HCT116 (cell line): ENCODE measurements around the gene HES2.

ENCODE experiments used
- ATF3 ChIP-seq: IDR thresholded peaks from 2 replicates; pipeline ENCODE4 v1.6.1; 2012
- CTCF ChIP-seq, 3 experiments: fragments of 200-600 bp in 1 of 3; sonication (generic) in 1 of 3; IDR thresholded peaks in 2 of 3; conservative IDR thresholded peaks in 1 of 3; 2 replicates each; pipeline ENCODE4 v1.5.1; 2012 to 2017; ENCODE audit warnings: low read depth in 2 of 3, low read length in 2 of 3, antibody characterized with exemption in 1 of 3, borderline replicate concordance in 1 of 3, control low read depth in 1 of 3, mild to moderate bottlenecking in 1 of 3, mixed read lengths in 1 of 3, mixed run types in 1 of 3, moderate library complexity in 1 of 3; ENCODE audit not compliant: insufficient read depth in 1 of 3
- EZH2 ChIP-seq: fragments of 200-600 bp; sonication (generic); IDR thresholded peaks from 2 replicates; pipeline ENCODE4 v1.6.1; 2017; ENCODE audit warnings: antibody characterized with exemption, mixed run types
- EZH2phosphoT487 ChIP-seq: fragments of 200-600 bp; IDR thresholded peaks from 2 replicates; pipeline ENCODE4 v1.6.1; 2018; ENCODE audit warnings: antibody characterized with exemption, borderline replicate concordance
- JUND ChIP-seq: IDR thresholded peaks from 2 replicates; pipeline ENCODE4 v1.6.1; 2012
- MAX ChIP-seq: IDR thresholded peaks from 2 replicates; pipeline ENCODE4 v1.6.1; 2012
- POLR2A ChIP-seq: IDR thresholded peaks from 2 replicates; pipeline ENCODE4 v1.7.0; 2011; ENCODE audit warnings: borderline replicate concordance; ENCODE audit not compliant: insufficient read depth, insufficient read length; ENCODE audit errors: extremely low read depth
- POLR2AphosphoS5 ChIP-seq: IDR thresholded peaks from 2 replicates; pipeline ENCODE4 v1.6.1; 2011; ENCODE audit warnings: mild to moderate bottlenecking, low read depth, low read length, moderate library complexity
- RAD21 ChIP-seq: IDR thresholded peaks from 2 replicates; pipeline ENCODE4 v1.6.1; 2012; ENCODE audit warnings: low read depth, mild to moderate bottlenecking
- REST ChIP-seq: IDR thresholded peaks from 2 replicates; pipeline ENCODE4 v1.6.1; 2012; ENCODE audit warnings: low read depth
- SIN3A ChIP-seq: IDR thresholded peaks from 2 replicates; pipeline ENCODE4 v1.6.1; 2012; ENCODE audit warnings: low read depth
- SRF ChIP-seq: IDR thresholded peaks from 2 replicates; pipeline ENCODE4 v1.6.1; 2012; ENCODE audit warnings: low read depth
- YY1 ChIP-seq: IDR thresholded peaks from 2 replicates; pipeline ENCODE4 v1.6.1; 2011; ENCODE audit warnings: low read length, low read depth, moderate library complexity, mild to moderate bottlenecking; ENCODE audit not compliant: insufficient replicate concordance; ENCODE audit errors: extremely low read depth
- ZBTB33 ChIP-seq: IDR thresholded peaks from 2 replicates; pipeline ENCODE4 v1.6.1; 2011; ENCODE audit warnings: mild to moderate bottlenecking, low read length, moderate library complexity; ENCODE audit not compliant: insufficient replicate concordance; ENCODE audit errors: extremely low read depth

GRCh38 chr1:6426277-6426971, 6.7 kb upstream of the HES2 start:
- no peak for TF ChIP-seq POLR2A
- no peak for TF ChIP-seq ZBTB33
- no peak for TF ChIP-seq CTCF (IDR thresholded peaks at IDR 0.05 in 2 of 3, conservative IDR thresholded peaks at IDR 0.05 in 1 of 3; ENCODE audit: borderline replicate concordance in 1 of 3, insufficient read depth in 1 of 3, low read depth in 2 of 3, low read length in 2 of 3)
- TF ChIP-seq REST, result no peak
- no peak for TF ChIP-seq POLR2AphosphoS5
- TF ChIP-seq ATF3, result no peak
- no peak for TF ChIP-seq SRF
- no peak for TF ChIP-seq EZH2phosphoT487
- no peak for TF ChIP-seq MAX
- TF ChIP-seq RAD21, result no peak
- no peak for TF ChIP-seq JUND
- no peak for TF ChIP-seq EZH2
- TF ChIP-seq SIN3A, result no peak
- TF ChIP-seq YY1, result no peak
